PC-3 (cell line): ENCODE data around the gene HSPA6.
"Not testable (repeated sequence)": the region's sequence is repeated elsewhere in the genome, so short reads cannot be mapped to it uniquely, and the experiment has no call there.

Experiments
- EZH2 ChIP-seq: fragments of 300-600 bp; sonication (generic); IDR thresholded peaks from one replicate; pipeline ENCODE4 v1.6.1; 2017; ENCODE audit warnings: antibody characterized with exemption, mild to moderate bottlenecking, low read length; ENCODE audit not compliant: unreplicated experiment
- EZH2phosphoT487 ChIP-seq: fragments of 300-600 bp; sonication (generic); IDR thresholded peaks from 2 replicates; pipeline ENCODE4 v1.6.1; 2018; ENCODE audit warnings: mild to moderate bottlenecking, antibody characterized with exemption, low read length, borderline replicate concordance
- TF ChIP-seq, protein P1 (sequence below): fragments of 300-600 bp; sonication (generic); conservative IDR thresholded peaks from 2 replicates; pipeline ENCODE4 v1.5.1; 2017; ENCODE audit warnings: antibody characterized with exemption, low read depth, mild to moderate bottlenecking, low read length

DNA sequence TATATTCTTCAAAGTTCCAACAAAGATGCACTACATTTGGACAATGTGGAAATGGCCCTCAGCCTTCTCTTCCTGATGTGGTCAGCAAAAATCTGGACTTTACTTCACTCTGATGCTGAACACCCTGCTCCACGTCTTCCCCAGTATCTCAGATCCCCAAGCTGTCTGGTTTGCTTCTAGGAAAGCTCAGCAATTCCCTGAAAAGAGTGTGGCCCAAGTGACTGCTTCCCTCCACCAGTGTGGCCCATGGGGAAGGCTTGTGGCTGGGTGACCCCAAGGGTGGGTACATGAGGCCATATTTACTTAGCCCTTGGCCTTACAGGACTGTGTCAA, 10.9 kb upstream of the HSPA6 start:
- TF ChIP-seq, protein P1, sequence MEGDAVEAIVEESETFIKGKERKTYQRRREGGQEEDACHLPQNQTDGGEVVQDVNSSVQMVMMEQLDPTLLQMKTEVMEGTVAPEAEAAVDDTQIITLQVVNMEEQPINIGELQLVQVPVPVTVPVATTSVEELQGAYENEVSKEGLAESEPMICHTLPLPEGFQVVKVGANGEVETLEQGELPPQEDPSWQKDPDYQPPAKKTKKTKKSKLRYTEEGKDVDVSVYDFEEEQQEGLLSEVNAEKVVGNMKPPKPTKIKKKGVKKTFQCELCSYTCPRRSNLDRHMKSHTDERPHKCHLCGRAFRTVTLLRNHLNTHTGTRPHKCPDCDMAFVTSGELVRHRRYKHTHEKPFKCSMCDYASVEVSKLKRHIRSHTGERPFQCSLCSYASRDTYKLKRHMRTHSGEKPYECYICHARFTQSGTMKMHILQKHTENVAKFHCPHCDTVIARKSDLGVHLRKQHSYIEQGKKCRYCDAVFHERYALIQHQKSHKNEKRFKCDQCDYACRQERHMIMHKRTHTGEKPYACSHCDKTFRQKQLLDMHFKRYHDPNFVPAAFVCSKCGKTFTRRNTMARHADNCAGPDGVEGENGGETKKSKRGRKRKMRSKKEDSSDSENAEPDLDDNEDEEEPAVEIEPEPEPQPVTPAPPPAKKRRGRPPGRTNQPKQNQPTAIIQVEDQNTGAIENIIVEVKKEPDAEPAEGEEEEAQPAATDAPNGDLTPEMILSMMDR = not testable (repeated sequence)
- not testable (repeated sequence) for TF ChIP-seq EZH2, EZH2phosphoT487
